Central memory CD4-positive, alpha-beta T cell (primary cell): ENCODE measurements around the gene DAAM2.

Source experiments
- DNase-seq: peaks from one replicate; pipeline ENCODE4 v3.0.0; 2022

DAAM2 gene

GRCh38 chr6:39891976-39892375 is 99.8 kb downstream of the DAAM2 start:
- DNase-seq = no peak

GRCh38 chr6:39892490-39893129 is 100.4 kb downstream of the DAAM2 start:
- DNase-seq = no peak

- DNase-seq = no peak
Observed at GRCh38 chr6:39893286-39893685, 101.1 kb downstream of the DAAM2 start.

- DNase-seq = no peak
Observed at GRCh38 chr6:39896701-39897100, 104.5 kb downstream of the DAAM2 start.

- no peak for DNase-seq
Observed at GRCh38 chr6:39897698-39898097, 105.5 kb downstream of the DAAM2 start.

- no peak for DNase-seq
Observed at GRCh38 chr6:39898625-39899024, 106.4 kb downstream of the DAAM2 start.

DNA sequence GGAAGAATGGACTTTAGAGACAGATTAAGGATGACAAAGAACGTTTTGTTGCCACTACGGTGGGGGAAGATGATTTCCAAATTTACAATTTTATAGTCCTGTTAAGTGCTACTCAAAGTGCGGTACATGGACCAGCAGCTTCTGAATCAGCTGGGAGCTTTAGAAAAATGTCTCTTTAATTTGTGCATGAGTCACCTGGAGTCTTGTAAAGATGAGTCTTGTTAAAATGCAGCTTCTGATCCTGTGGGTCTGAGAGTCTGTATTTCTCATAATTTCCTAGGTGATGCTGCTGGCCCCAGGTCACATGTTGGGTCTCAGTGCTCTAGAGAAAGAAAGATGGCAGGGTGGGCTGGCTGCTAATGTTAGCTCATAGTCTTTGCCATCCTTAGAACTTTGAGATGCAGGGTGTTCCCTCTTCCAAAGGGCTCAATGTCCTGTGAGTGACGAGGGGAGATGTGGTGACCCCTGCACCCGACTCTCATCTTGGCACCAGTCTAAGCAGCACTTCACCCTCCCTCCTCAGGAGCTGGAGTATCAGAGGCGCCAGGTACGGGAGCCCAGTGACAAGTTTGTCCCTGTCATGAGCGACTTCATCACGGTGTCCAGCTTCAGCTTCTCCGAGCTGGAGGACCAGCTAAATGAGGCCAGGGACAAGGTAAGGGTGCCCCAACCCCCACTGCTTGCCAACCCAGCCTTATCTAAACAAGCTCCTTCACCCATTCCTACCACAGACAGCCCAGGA is 107.5 kb downstream of the DAAM2 start:
- DNase-seq = no peak

DNA sequence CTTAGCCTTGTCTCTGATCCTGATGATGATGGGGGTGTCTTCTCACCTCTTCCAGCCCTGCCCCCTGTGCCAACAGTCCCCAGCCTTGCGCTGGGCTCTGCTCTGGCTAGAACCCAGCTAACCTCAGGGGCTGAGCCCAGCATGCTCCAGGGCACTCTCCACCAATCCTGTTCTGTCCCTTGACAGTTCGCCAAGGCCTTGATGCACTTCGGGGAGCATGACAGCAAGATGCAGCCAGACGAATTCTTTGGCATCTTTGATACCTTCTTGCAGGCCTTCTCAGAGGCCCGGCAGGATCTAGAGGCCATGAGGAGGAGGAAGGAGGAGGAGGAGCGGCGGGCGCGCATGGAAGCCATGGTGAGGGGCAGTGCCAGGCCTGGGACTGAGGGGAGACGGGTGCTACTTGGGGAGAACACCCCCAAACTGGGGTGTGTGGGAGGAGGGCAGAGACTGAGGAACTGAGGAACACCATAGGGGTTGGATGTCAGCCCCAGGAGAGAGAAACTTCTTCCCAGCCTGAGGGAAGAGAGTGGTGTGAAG is 109.0 kb downstream of the DAAM2 start:
- DNase-seq = no peak

GRCh38 chr6:39901670-39902069 is 109.5 kb downstream of the DAAM2 start:
- DNase-seq = no peak

DNA sequence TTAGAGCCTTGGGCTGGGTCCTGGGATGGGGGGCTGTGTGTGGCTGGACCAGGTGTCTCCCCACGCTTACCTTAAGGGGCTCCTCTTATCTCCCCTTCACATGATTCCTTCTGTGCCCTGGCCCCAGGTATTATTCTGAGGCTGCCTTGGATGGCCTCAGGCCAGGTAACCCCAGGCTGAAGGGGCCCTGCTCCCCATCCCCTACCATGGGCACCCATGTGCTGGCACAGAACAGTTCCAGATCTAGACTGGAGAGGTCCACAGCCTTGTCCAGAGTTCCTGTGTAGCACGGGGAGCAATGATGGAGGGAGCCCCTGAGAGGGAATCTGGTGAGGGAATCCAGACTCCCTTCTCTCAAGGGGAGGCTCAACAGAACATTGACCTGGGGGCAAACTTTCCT is 110.0 kb downstream of the DAAM2 start:
- no peak for DNase-seq

GRCh38 chr6:39902786-39903465 is 110.8 kb downstream of the DAAM2 start:
- no peak for DNase-seq

DNA sequence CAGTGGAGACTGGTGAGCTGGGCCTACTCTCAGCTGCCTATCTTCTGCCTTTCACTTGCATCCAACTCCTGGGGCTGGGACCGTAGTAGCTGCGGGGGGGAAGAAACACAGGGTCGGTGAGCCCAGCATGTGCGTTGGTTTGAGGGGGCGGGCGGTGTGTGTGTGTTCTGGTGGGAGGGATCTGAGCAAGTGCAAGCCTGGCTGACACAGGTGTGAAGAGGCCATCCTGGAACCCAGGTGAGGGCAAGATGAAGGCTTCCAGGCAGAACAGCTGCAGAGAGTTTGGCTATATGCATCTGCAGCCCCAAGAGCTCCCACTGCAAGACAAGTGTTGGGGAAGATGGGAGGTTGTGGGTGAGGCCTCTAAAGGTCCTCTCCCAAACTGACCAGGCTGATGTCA is 111.5 kb downstream of the DAAM2 start:
- no peak for DNase-seq

DNA sequence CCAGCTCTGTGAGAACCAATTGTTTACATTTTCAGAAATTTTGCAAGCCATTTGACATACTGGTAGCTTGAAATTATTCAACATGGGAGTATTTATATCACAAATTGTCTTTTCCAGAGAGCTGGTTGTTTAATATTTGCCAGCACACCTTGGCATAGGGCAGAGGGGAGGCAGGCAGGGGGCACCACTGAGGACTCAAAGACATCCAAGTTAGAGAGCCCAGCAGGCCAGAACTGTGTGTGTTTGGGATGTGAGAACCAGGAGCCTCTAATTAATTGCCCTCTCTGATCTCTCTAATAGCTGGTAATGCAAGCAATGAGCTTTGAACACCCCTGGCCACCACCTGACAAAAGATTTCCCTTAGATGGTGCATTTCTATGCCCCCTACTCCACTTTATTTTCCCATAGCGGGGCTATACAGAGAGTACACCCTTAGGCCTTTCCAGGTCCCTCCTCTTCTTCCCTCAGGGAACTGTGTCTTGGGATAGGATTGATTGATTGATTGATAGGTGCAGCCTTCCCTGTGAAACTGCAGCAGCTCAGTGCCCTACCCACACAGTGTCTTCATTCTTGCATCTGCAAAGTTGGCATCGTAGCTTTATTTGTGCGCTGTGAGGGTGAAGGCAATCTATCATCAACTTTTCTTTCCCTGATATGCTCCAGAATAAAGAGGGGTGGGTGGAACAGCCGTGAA is 112.9 kb downstream of the DAAM2 start:
- DNase-seq = no peak

GRCh38 chr6:39905640-39905975 is 113.4 kb downstream of the DAAM2 start:
- no peak for DNase-seq

GRCh38 chr6:39906318-39906761 is 114.2 kb downstream of the DAAM2 start:
- no peak for DNase-seq

DNA sequence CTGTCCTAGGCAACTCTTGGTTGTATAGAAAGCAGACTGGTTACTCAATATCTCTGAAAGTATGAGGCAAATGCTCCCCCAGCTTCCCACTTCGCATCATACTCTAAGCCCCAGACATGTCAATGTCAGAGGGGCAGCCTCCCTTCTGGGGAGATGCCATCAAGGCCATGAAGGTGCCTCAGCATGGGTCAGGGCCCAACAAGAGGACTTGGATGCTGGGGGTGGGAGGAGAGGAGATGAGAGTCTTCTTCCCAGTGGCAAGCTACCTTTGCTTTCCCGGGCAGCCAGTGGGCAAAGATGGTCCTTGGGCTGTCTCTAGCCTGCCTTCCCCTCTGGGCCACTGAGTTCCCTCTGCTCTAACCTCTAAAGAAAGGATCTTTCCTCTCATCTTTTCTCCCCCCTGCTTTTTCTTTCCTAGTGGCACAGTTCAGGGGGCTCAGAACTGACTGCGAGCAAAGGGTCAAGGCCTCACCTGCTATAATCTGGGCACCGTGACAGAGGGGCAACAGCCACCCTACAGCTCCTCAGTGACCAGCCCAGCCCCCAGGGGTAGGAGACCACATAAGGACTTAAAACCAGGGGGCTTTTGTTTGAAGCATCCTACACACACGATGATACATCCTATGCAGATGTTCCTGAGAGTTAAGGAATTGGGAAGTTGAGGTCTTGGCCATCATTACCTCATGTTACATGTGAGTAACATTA is 115.8 kb downstream of the DAAM2 start:
- no peak for DNase-seq

DNA sequence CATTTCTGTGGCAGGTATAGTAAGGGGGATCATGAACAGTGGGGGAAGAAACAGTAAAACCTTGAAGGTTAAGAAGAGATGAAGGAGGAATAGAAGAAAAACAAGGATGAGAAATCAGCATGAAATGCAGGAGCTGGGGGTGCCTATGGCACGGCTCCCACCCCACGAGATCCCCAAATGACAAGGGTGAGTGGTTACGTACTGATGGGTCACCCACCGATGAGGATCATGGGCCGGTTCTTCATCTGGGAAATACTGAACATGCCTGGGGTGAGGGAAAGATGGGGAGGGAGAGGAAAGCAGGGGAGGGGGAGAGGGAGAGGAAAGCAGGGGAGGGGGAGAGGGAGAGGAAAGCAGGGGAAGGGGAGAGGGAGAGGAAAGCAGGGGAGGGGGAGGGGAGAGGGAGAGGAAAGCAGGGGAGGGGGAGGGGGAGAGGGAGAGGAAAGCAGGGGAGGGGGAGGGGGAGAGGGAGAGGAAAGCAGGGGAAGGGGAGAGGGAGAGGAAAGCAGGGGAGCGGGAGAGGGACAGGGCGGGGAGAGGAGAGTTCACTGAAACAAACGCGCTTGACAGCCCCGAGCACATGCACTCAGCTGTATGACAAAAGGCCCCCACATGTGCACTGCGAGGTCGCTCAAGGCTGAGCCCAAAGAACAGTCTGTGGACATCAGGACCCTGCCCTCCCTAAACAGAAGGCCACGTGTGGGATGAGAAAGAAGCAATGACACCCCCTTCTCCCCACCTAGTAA is 116.8 kb downstream of the DAAM2 start:
- DNase-seq = no peak

- no peak for DNase-seq
Observed at GRCh38 chr6:39909701-39910100, 117.5 kb downstream of the DAAM2 start.

DNA sequence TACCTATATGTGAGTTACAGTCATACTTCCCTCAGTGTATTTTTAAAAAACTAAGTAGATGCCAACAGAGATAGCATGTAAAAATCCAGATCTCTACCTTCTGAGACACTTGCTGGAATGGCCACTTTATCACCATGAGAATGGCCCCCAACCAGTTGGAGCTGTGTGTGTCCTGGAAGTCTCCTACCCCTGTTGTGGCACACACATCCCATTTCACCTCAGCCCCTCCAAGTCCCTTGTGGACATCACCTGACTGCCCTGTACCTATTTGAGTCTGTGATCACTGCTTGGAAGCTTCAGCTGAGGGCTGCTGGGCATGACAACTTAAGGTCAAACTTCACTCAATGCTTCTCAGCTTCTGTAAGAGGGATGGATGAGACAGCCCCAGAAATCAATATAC is 118.0 kb downstream of the DAAM2 start:
- DNase-seq = no peak

DNA sequence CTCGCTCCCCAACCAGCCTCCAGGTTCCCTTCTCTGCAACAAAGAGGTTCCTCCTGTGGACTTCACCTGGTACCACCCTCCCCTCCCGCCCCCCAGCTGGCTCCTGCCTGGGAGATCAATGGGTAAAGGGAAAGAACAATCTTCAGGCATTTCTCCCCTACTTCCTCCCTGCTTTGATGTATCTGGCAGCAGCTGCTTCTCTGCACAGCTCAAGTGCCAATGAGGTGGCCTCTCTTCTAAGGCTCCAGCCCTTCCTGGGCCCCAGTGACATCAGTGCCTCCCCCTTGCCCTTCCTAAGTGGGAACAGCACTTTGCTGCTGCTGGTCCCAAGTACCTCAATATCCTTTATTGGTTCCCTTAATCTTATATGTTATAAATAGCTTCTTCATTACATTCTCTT is 118.6 kb downstream of the DAAM2 start:
- no peak for DNase-seq

- DNase-seq = no peak
Observed at GRCh38 chr6:39911513-39912125, 119.4 kb downstream of the DAAM2 start.
